HepG2 (cell line): ENCODE data around the gene PCSK5. TPM values are rescaled to one million over a fixed set of nuclear protein-coding genes. Genes with fewer than 3 reads are reported as not detected.

Experiments
- CBX1 ChIP-seq: IDR thresholded peaks from one replicate; pipeline ENCODE4 v1.6.1; 2016; ENCODE audit warnings: antibody characterized with exemption, low read depth
- IRF9 ChIP-seq: sonication (generic); formaldehyde crosslinking; IDR thresholded peaks from 2 replicates; pipeline ENCODE4 v1.8.0; 2022; ENCODE audit warnings: missing genetic modification reagents, mild to moderate bottlenecking, borderline replicate concordance
- KAT2B ChIP-seq: fragments of 150-350 bp; IDR thresholded peaks from 2 replicates; pipeline ENCODE4 v1.6.1; 2014; ENCODE audit warnings: low read depth, low read length, borderline replicate concordance
- MEF2D ChIP-seq: sonication (generic); formaldehyde crosslinking; IDR thresholded peaks from 2 replicates; pipeline ENCODE4 v1.5.1; 2020; ENCODE audit warnings: mild to moderate bottlenecking, missing genetic modification reagents
- NFIC ChIP-seq: IDR thresholded peaks from 2 replicates; pipeline ENCODE4 v1.6.1; 2012; ENCODE audit warnings: mild to moderate bottlenecking, low read length, inconsistent platforms
- NR2C2 ChIP-seq: sonication (generic); formaldehyde crosslinking; IDR thresholded peaks from 2 replicates; pipeline ENCODE4 v1.4.0; 2020; ENCODE audit warnings: missing genetic modification reagents, mild to moderate bottlenecking, moderate library complexity, borderline replicate concordance
- UBTF ChIP-seq: sonication (generic); formaldehyde crosslinking; IDR thresholded peaks from 2 replicates; pipeline ENCODE4 v1.4.0; 2020; ENCODE audit warnings: mild to moderate bottlenecking, missing genetic modification reagents
- ZFY ChIP-seq: sonication (generic); formaldehyde crosslinking; IDR thresholded peaks from 2 replicates; pipeline ENCODE4 v1.4.0; 2020; ENCODE audit warnings: missing genetic modification reagents
- ZMYM2 ChIP-seq: sonication (generic); formaldehyde crosslinking; IDR thresholded peaks from 2 replicates; pipeline ENCODE4 v1.8.0; 2022; ENCODE audit warnings: mild to moderate bottlenecking, missing genetic modification reagents
- ZNF382 ChIP-seq: sonication (generic); formaldehyde crosslinking; IDR thresholded peaks from 2 replicates; pipeline ENCODE4 v1.5.0; 2020; ENCODE audit warnings: missing genetic modification reagents, mild to moderate bottlenecking, borderline replicate concordance
- ZNF431 ChIP-seq: sonication (generic); formaldehyde crosslinking; IDR thresholded peaks from 2 replicates; pipeline ENCODE4 v1.9.0; 2022; ENCODE audit warnings: missing genetic modification reagents, low read depth, mild to moderate bottlenecking, borderline replicate concordance
- ZNF550 ChIP-seq: sonication (generic); formaldehyde crosslinking; IDR thresholded peaks from 2 replicates; pipeline ENCODE4 v1.4.0; 2020; ENCODE audit warnings: mild to moderate bottlenecking, missing genetic modification reagents, borderline replicate concordance
- ZNF569 ChIP-seq: sonication (generic); formaldehyde crosslinking; IDR thresholded peaks from 2 replicates; pipeline ENCODE4 v1.5.0; 2020; ENCODE audit warnings: mild to moderate bottlenecking, missing genetic modification reagents, moderate library complexity, borderline replicate concordance
- ZNF652 ChIP-seq: IDR thresholded peaks from 2 replicates; pipeline ENCODE4 v1.6.1; 2016; ENCODE audit warnings: low read depth, borderline replicate concordance
- ZNF740 ChIP-seq: sonication (generic); formaldehyde crosslinking; IDR thresholded peaks from 2 replicates; pipeline ENCODE4 v1.4.0; 2020; ENCODE audit warnings: missing genetic modification reagents
- ZNF772 ChIP-seq: sonication (generic); formaldehyde crosslinking; IDR thresholded peaks from 2 replicates; pipeline ENCODE4 v1.5.0; 2020; ENCODE audit warnings: mild to moderate bottlenecking, missing genetic modification reagents
- polyA plus RNA-seq, 8 experiments: library from polyadenylated mRNA; depleted of rRNA in 3 of 8; stranded (reverse) in 7 of 8; unstranded in 1 of 8; fragments of >200 nt; fragmentation: Illumina TruSeq in 4 of 8; extraction: Trizol in 4 of 8; gene quantifications; 2 replicates each; pipeline versions ENCODE4 v1.2.1 to v1.2.3, GENCODE V29; 2011 to 2016; ENCODE audit warnings: low read depth in 4 of 8, missing spikeins in 1 of 8, mixed read lengths in 1 of 8; ENCODE audit not compliant: insufficient read depth in 1 of 8
- total RNA-seq, 5 experiments: library from RNA; depleted of rRNA; stranded (reverse); fragments of >200 nt; fragmentation: Illumina TruSeq; extraction: Trizol; gene quantifications; 2 replicates each; pipeline ENCODE4 v1.2.3, GENCODE V29; 2016; ENCODE audit warnings: low read depth in 1 of 5
- TF ChIP-seq, protein P1 (sequence below): sonication (generic); formaldehyde crosslinking; IDR thresholded peaks from 2 replicates; pipeline ENCODE4 v1.9.0; 2021; ENCODE audit warnings: mild to moderate bottlenecking, missing genetic modification reagents

PCSK5 gene
- total and polyA plus RNA-seq, 2 of the 13 experiments (the other 11 are each of a cell fraction or from before 2014, with no cell fraction given) = 0.55 to 0.66 TPM

GRCh38 chr9:76373173-76373783 lies 482.8 kb downstream of the PCSK5 start (continued):
- TF ChIP-seq, protein P1, sequence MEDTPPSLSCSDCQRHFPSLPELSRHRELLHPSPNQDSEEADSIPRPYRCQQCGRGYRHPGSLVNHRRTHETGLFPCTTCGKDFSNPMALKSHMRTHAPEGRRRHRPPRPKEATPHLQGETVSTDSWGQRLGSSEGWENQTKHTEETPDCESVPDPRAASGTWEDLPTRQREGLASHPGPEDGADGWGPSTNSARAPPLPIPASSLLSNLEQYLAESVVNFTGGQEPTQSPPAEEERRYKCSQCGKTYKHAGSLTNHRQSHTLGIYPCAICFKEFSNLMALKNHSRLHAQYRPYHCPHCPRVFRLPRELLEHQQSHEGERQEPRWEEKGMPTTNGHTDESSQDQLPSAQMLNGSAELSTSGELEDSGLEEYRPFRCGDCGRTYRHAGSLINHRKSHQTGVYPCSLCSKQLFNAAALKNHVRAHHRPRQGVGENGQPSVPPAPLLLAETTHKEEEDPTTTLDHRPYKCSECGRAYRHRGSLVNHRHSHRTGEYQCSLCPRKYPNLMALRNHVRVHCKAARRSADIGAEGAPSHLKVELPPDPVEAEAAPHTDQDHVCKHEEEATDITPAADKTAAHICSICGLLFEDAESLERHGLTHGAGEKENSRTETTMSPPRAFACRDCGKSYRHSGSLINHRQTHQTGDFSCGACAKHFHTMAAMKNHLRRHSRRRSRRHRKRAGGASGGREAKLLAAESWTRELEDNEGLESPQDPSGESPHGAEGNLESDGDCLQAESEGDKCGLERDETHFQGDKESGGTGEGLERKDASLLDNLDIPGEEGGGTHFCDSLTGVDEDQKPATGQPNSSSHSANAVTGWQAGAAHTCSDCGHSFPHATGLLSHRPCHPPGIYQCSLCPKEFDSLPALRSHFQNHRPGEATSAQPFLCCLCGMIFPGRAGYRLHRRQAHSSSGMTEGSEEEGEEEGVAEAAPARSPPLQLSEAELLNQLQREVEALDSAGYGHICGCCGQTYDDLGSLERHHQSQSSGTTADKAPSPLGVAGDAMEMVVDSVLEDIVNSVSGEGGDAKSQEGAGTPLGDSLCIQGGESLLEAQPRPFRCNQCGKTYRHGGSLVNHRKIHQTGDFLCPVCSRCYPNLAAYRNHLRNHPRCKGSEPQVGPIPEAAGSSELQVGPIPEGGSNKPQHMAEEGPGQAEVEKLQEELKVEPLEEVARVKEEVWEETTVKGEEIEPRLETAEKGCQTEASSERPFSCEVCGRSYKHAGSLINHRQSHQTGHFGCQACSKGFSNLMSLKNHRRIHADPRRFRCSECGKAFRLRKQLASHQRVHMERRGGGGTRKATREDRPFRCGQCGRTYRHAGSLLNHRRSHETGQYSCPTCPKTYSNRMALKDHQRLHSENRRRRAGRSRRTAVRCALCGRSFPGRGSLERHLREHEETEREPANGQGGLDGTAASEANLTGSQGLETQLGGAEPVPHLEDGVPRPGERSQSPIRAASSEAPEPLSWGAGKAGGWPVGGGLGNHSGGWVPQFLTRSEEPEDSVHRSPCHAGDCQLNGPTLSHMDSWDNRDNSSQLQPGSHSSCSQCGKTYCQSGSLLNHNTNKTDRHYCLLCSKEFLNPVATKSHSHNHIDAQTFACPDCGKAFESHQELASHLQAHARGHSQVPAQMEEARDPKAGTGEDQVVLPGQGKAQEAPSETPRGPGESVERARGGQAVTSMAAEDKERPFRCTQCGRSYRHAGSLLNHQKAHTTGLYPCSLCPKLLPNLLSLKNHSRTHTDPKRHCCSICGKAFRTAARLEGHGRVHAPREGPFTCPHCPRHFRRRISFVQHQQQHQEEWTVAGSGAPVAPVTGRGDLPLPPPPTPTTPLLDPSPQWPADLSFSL (CRISPR knock-in tag) = peak; percentile 50; the same call in 1 of the 2 replicates
- TF ChIP-seq UBTF (CRISPR knock-in tag) (0 out of 2 replicates have a peak, but pooled peaks have one; percentile 32), IRF9 (no peak), ZNF740 (CRISPR knock-in tag) (no peak), CBX1 (no peak), NFIC (0 out of 2 replicates have a peak, but pooled peaks have one; percentile 65), ZNF382 (CRISPR knock-in tag) (no peak), ZNF772 (CRISPR knock-in tag) (peak; percentile 87), ZNF652 (CRISPR knock-in tag) (no peak), ZFY (CRISPR knock-in tag) (no peak), MEF2D (CRISPR knock-in tag) (peak; percentile 74), ZMYM2 (peak; percentile 81), KAT2B (no peak), ZNF569 (CRISPR knock-in tag) (no peak), NR2C2 (peak; percentile 51; the same call in 1 of the 2 replicates), ZNF431 (peak; percentile 49; the same call in 1 of the 2 replicates), ZNF550 (CRISPR knock-in tag) (no peak)
